Measurements from ENCODE around the gene MAPK1IP1L. TPM values are rescaled to one million over a fixed set of nuclear protein-coding genes. Genes with fewer than 3 reads are reported as not detected.
"Not testable (repeated sequence)": the region's sequence is repeated elsewhere in the genome, so short reads cannot be mapped to it uniquely, and the experiment has no call there.

Gene MAPK1IP1L
- total and polyA plus RNA-seq, 4 donors: 25.8 to 87.4 (median 49.1) TPM

DNA sequence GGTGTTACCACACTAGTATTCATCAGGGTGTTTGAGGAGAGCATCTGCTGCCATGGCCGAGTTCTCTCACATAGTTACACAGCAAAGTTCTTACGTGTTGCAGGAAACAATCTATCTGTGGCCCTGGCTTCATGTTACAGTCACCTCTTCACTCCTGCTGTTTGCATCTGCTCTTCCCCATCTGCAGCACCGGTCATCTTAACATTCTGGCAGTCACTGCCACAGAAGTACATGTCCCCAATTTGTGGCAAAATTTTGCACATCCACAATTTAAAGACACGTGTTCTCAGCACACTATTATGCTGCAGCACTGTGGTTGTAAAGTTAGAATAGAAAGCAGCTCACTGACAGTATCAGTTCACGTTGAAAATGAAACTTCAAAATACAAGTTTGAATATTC lies 23.2 kb downstream of the MAPK1IP1L start:
- Histone ChIP-seq H3K4me3 (no peak overlapping the region), H3K4me1 (ENCODE audit: control insufficient read depth in 5 of 5, insufficient read depth in 5 of 5, low read length in 5 of 5) (peaks cover 3 to 15% (median 10%) of the 10 kb centered on the region in 5 donors), H3K27me3 (ENCODE audit: control insufficient read depth in 3 of 3, insufficient read depth in 3 of 3, low read length in 2 of 3) (no peaks in the 10 kb centered on the region), H3K36me3 (ENCODE audit: control insufficient read depth in 4 of 4, insufficient read depth in 4 of 4, low read length in 4 of 4) (no peaks in the 10 kb centered on the region), H3K9ac (ENCODE audit: insufficient read depth in 1 of 2, low read length in 2 of 2) (no peak overlapping the region), H3K9me3 (ENCODE audit: control insufficient read depth in 4 of 4, insufficient read depth in 3 of 4, low read length in 3 of 4) (no peaks in the 10 kb centered on the region), H3K27ac (ENCODE audit: low read depth in 1 of 2, low read length in 1 of 2) (no peak overlapping the region)
- ATAC-seq (ENCODE audit: insufficient read depth, low FRiP score) (no peak), DNase-seq (peak in 2 of 3 donors; percentile 26 to 57)
- TF ChIP-seq, protein P1, sequence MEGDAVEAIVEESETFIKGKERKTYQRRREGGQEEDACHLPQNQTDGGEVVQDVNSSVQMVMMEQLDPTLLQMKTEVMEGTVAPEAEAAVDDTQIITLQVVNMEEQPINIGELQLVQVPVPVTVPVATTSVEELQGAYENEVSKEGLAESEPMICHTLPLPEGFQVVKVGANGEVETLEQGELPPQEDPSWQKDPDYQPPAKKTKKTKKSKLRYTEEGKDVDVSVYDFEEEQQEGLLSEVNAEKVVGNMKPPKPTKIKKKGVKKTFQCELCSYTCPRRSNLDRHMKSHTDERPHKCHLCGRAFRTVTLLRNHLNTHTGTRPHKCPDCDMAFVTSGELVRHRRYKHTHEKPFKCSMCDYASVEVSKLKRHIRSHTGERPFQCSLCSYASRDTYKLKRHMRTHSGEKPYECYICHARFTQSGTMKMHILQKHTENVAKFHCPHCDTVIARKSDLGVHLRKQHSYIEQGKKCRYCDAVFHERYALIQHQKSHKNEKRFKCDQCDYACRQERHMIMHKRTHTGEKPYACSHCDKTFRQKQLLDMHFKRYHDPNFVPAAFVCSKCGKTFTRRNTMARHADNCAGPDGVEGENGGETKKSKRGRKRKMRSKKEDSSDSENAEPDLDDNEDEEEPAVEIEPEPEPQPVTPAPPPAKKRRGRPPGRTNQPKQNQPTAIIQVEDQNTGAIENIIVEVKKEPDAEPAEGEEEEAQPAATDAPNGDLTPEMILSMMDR (IDR thresholded peaks at IDR 0.05; ENCODE audit: control extremely low read depth, extremely low read depth): no peak
- WGBS, 2 donors: 18 to 23% methylated on average over 5 of the region's 5 CpGs

DNA sequence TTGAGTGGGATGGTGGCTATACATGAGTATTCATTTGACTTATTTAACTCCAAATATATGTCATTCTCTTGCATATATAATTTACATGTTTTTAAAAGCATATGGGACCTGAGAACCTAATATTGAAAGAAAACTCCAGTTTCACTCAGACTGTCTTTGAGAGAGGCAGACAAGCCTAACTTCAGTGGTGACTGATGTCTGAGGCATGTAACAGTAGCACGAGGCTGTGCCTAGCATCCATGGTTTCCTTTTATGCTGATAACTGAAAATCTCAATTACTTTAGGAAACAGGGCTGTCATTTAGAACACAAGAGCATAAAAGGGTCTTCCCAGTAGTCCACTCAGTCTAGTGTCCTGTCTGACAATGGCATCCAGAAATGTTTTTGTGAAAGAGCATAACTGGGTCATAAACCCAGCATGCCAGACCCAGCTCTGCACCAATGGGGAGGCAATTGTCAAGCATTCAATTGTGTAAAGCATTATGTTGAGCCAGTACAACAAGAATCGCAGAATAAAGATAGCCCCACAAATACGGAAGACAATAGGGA lies 24.3 kb downstream of the MAPK1IP1L start:
- WGBS, 2 donors: 91 to 92% methylated on average over 3 of the region's 3 CpGs
- H3K4me1 ChIP-seq (ENCODE audit: control insufficient read depth in 5 of 5, insufficient read depth in 5 of 5, low read length in 5 of 5): peaks cover 3 to 15% (median 10%) of the 10 kb centered on the region in 5 donors
- no peak for ATAC-seq (ENCODE audit: insufficient read depth, low FRiP score)
- no peak overlapping the region for H3K9ac ChIP-seq (ENCODE audit: insufficient read depth in 1 of 2, low read length in 2 of 2)
- H3K27ac ChIP-seq (ENCODE audit: low read depth in 1 of 2, low read length in 1 of 2): no peak overlapping the region
- TF ChIP-seq, protein P1 (IDR thresholded peaks at IDR 0.05; ENCODE audit: control extremely low read depth, extremely low read depth): no peak
- no peaks in the 10 kb centered on the region for H3K27me3 ChIP-seq (ENCODE audit: control insufficient read depth in 3 of 3, insufficient read depth in 3 of 3, low read length in 2 of 3)
- no peak for DNase-seq
- H3K9me3 ChIP-seq (ENCODE audit: control insufficient read depth in 4 of 4, insufficient read depth in 3 of 4, low read length in 3 of 4): no peaks in the 10 kb centered on the region
- H3K4me3 ChIP-seq: no peak overlapping the region
- no peaks in the 10 kb centered on the region for H3K36me3 ChIP-seq (ENCODE audit: control insufficient read depth in 4 of 4, insufficient read depth in 4 of 4, low read length in 4 of 4)

DNA sequence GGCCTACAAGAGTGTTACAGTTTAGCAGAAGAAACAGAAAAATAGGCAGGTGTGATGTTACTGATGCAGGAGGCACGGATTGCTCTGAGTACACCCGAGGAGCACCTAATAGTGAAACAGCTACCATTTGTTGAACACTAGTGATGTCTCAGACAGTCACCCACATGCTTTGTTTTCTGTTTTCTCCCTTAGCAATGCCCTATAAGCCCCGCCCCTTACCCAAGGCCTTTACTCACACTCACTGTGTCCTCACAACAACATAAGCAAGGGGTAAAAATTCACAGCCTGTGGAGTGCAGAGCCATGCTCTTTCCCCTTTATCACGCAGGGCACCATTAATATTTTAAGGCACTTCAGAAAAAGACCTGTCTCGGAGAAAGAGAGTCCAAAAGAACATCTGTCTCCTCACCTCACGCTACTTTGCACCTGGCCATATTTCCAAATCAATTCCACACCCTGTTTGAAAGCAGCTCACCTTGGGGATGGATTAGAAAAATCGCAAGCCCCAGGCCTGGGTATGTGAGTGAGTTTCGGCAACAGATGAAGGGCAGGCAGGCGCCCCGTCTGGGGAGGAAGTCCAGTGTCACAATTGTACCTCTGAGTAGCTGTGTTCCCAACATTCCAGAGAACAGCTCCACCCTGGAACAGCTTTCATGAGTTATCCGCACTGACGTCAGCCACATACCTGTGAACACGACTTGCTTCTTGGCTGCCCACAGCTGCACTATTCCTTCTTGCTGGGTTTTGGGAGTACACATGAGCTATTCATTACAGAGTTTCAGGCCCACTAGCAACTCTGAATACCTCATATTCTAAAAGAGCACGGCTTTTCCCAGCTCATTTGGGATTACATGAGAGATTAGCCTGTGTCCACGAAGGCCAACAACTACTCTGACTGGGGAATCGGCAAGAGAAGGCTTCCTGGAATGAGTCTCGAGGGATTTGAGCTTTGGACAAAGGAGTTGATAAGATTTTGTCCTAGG lies 26.0 kb downstream of the MAPK1IP1L start:
- no peaks in the 10 kb centered on the region for H3K36me3 ChIP-seq (ENCODE audit: control insufficient read depth in 4 of 4, insufficient read depth in 4 of 4, low read length in 4 of 4)
- no peaks in the 10 kb centered on the region for H3K27me3 ChIP-seq (ENCODE audit: control insufficient read depth in 3 of 3, insufficient read depth in 3 of 3, low read length in 2 of 3)
- DNase-seq (peak; percentile 37 to 47 (median 46)), ATAC-seq (ENCODE audit: insufficient read depth, low FRiP score) (peak; percentile 88)
- H3K27ac ChIP-seq (ENCODE audit: low read depth in 1 of 2, low read length in 1 of 2): peak overlapping the region in 1 of 2 donors; percentile 85
- no peak overlapping the region for H3K4me3 ChIP-seq
- H3K4me1 ChIP-seq (ENCODE audit: control insufficient read depth in 5 of 5, insufficient read depth in 5 of 5, low read length in 5 of 5): peaks cover 0 to 10% (median 7%) of the 10 kb centered on the region in 5 donors
- no peaks in the 10 kb centered on the region for H3K9me3 ChIP-seq (ENCODE audit: control insufficient read depth in 4 of 4, insufficient read depth in 3 of 4, low read length in 3 of 4)
- WGBS, 2 donors: 72 to 84% methylated on average over 17 of the region's 17 CpGs
- TF ChIP-seq, protein P1 (IDR thresholded peaks at IDR 0.05; ENCODE audit: control extremely low read depth, extremely low read depth): no peak
- H3K9ac ChIP-seq (ENCODE audit: insufficient read depth in 1 of 2, low read length in 2 of 2): no peak overlapping the region

DNA sequence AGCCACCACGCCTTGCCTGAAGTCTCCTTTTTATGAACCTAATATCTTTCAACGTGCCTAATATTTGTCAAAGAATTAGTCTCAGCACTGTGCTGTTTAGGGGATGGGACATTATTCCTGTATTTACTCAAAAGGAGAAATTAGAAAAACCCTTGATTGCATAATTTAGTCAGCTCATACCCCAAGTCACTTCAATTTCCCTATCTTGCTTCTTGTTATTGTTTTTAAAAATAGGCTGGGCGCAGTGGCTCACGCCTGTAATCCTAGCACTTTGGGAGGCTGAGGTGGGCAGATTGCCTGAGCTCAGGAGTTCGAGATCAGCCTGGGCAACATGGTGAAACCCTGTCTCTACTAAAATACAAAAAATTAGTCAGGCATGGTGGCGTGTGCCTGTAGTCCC lies 28.5 kb downstream of the MAPK1IP1L start:
- not testable (repeated sequence) for H3K27ac ChIP-seq (ENCODE audit: low read depth in 1 of 2, low read length in 1 of 2); H3K27me3 ChIP-seq (ENCODE audit: control insufficient read depth in 3 of 3, insufficient read depth in 3 of 3, low read length in 2 of 3); DNase-seq; H3K4me3 ChIP-seq; ATAC-seq (ENCODE audit: insufficient read depth, low FRiP score); H3K9ac ChIP-seq (ENCODE audit: insufficient read depth in 1 of 2, low read length in 2 of 2); H3K9me3 ChIP-seq (ENCODE audit: control insufficient read depth in 4 of 4, insufficient read depth in 3 of 4, low read length in 3 of 4); H3K4me1 ChIP-seq (ENCODE audit: control insufficient read depth in 5 of 5, insufficient read depth in 5 of 5, low read length in 5 of 5); H3K36me3 ChIP-seq (ENCODE audit: control insufficient read depth in 4 of 4, insufficient read depth in 4 of 4, low read length in 4 of 4)
- WGBS, 2 donors: 68 to 80% methylated on average over 6 of the region's 6 CpGs

Measured in lung (tissue), 12 donors.